Activated T-cell treated with anti-CD3 and anti-CD28 coated beads for 48 hours (primary cell): Measurements from ENCODE around the gene CABP1.

Source experiments
- DNase-seq: peaks from one replicate; pipeline ENCODE4 v3.0.0-alpha.2; 2020; ENCODE audit warnings: low read depth

The CABP1 gene

GRCh38 chr12:120696626-120697025 is 56.2 kb downstream of the CABP1 start:
- DNase-seq: no peak

- DNase-seq: no peak
Observed at GRCh38 chr12:120697344-120697743, 56.9 kb downstream of the CABP1 start.

GRCh38 chr12:120698665-120699064 is 58.2 kb downstream of the CABP1 start:
- no peak for DNase-seq

- no peak for DNase-seq
Observed at GRCh38 chr12:120699553-120699952, 59.1 kb downstream of the CABP1 start.

- no peak for DNase-seq
Observed at GRCh38 chr12:120700886-120701285, 60.5 kb downstream of the CABP1 start.

GRCh38 chr12:120702637-120703036 is 62.2 kb downstream of the CABP1 start:
- no peak for DNase-seq

GRCh38 chr12:120703311-120703942 is 63.0 kb downstream of the CABP1 start:
- no peak for DNase-seq

- no peak for DNase-seq
Observed at GRCh38 chr12:120705618-120706017, 65.2 kb downstream of the CABP1 start.

- no peak for DNase-seq
Observed at GRCh38 chr12:120706029-120706428, 65.6 kb downstream of the CABP1 start.

GRCh38 chr12:120708651-120709050 is 68.2 kb downstream of the CABP1 start:
- DNase-seq: no peak

- peak; percentile 70 for DNase-seq
Observed at GRCh38 chr12:120710031-120710804, 69.8 kb downstream of the CABP1 start, which contains the start of gene UNC119B. Gene UNC119B, plus strand, starts transcription at chr12:120710458. Its CDS starts 17 bp downstream, at chr12:120710475.

GRCh38 chr12:120710805-120711296 is 70.4 kb downstream of the CABP1 start:
- no peak for DNase-seq

GRCh38 chr12:120711411-120711810 is 71.0 kb downstream of the CABP1 start:
- DNase-seq: no peak

- DNase-seq: no peak
Observed at GRCh38 chr12:120712610-120713009, 72.2 kb downstream of the CABP1 start.

- peak; percentile 49 for DNase-seq
Observed at GRCh38 chr12:120713861-120714482, 73.5 kb downstream of the CABP1 start.
